NCI-H1417 (cell line): Measurements from ENCODE around the gene DISP2.

ENCODE experiments used
- DNase-seq, 3 experiments: peaks; one replicate each; lab custom pipeline; 2025; lab: John Stamatoyannopoulos, UW

The DISP2 gene, protein sequence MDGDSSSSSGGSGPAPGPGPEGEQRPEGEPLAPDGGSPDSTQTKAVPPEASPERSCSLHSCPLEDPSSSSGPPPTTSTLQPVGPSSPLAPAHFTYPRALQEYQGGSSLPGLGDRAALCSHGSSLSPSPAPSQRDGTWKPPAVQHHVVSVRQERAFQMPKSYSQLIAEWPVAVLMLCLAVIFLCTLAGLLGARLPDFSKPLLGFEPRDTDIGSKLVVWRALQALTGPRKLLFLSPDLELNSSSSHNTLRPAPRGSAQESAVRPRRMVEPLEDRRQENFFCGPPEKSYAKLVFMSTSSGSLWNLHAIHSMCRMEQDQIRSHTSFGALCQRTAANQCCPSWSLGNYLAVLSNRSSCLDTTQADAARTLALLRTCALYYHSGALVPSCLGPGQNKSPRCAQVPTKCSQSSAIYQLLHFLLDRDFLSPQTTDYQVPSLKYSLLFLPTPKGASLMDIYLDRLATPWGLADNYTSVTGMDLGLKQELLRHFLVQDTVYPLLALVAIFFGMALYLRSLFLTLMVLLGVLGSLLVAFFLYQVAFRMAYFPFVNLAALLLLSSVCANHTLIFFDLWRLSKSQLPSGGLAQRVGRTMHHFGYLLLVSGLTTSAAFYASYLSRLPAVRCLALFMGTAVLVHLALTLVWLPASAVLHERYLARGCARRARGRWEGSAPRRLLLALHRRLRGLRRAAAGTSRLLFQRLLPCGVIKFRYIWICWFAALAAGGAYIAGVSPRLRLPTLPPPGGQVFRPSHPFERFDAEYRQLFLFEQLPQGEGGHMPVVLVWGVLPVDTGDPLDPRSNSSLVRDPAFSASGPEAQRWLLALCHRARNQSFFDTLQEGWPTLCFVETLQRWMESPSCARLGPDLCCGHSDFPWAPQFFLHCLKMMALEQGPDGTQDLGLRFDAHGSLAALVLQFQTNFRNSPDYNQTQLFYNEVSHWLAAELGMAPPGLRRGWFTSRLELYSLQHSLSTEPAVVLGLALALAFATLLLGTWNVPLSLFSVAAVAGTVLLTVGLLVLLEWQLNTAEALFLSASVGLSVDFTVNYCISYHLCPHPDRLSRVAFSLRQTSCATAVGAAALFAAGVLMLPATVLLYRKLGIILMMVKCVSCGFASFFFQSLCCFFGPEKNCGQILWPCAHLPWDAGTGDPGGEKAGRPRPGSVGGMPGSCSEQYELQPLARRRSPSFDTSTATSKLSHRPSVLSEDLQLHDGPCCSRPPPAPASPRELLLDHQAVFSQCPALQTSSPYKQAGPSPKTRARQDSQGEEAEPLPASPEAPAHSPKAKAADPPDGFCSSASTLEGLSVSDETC (N-terminal part only)

DNA sequence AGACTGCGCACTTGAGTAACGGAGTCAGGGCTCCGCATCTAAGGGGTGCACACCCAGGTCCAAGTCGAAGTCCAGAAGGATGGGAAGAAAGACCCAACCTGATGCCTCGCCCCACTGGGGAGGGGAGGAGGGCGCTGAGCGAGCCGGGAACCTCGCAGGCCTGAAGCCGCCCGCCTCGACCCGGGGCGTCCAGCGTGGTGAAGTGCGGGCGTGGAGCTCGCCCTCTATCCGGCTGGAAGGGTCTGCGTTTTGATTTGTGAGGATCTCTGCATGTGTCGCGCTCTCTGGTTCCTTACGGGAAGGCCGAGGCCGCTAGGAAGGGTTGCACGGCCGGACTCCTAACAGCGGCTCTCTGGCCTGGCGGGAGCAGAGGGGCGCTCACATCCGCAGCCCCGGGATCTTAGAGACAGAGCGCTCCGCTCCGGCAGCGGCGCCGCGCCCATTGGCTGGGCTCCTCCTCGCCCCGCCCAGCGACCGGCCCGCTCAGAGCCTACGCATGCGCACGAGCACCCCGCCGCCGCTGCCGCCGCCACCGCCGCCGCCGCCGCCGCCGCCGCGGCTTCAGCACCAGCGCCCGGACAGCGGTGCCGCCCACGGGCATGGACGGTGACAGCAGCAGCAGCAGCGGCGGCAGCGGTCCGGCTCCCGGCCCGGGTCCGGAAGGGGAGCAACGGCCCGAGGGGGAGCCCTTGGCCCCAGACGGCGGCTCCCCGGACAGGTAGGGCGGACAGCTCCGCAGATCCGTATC lies at the start of gene DISP2:
DISP2 (plus strand) TSS at position 497 of the 748 bp plus-strand sequence; CDS start at position 600, 103 bp downstream.
- peak; percentile 78 to 85 (median 84) for DNase-seq

DNA sequence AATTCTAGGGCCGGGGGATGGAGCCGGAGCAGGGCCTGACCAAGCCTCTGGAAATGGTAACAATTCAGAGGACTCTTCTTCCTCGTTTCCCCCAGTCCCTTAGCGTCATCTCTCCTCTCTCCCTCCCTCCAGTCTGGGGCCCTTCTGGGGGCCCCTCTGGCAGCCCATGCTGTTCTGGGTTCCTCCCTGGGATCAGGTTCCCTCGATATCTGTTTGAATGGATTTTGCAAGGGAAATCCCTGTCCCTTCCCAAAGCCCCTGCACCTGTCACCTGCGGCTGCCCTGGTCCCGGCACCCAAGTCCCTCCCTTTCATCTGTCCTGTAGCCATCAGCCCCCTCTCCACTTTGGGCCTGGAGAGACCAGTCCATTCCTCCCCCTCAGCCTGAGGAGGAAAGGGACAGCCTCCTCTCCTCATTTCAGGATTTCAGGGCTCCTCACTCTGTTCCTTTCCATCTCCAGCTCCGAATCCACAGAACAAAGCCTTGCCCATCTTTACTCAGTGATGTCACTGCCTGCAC lies 48.6 kb upstream of the DISP2 start:
- DNase-seq, result no peak

DNA sequence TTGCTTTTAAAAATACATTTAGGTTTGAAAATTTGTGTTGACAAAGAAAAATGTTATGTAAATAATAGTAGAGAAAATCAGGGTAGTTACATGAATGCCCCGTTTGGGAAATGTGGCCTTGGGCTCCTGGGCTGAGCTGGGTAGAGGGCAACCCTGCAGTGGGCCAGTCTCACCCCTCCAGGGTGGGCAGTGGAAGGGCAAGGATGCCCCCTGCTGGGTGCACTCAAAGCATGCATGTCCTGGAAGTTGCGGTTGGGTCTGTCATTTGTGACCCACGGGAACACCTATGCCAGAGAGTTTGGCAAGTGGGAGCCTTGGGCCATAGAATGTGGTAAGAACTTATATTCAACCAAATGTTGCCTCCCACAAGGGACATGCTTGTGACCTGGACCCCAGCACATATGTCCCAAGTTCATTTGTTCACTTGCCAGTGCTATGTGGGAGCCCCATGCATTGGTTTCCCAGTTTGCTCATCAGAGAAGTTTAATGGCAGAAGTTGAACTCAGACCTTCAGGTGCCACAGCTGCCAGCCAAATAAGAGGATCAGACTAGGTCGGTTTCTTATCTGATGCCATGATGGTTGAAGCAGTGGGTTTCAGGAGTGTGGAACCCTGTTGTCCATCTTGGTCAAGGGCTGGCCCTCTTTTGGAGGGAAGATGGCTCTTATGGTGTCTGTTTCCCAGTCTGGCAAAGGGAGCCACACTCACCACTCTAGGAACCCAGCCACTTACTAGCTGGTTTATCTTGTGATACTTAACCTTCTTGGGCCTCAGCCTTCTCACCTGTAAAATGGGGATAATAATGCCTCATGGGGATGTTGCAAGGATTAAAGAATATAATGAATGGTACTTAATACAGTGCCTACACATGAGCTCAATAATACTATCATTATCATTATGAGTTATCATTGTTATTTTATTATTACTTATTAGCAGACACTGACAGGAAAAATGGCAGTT lies 47.7 kb upstream of the DISP2 start:
- peak; percentile 4 to 46 (median 14) for DNase-seq

DNA sequence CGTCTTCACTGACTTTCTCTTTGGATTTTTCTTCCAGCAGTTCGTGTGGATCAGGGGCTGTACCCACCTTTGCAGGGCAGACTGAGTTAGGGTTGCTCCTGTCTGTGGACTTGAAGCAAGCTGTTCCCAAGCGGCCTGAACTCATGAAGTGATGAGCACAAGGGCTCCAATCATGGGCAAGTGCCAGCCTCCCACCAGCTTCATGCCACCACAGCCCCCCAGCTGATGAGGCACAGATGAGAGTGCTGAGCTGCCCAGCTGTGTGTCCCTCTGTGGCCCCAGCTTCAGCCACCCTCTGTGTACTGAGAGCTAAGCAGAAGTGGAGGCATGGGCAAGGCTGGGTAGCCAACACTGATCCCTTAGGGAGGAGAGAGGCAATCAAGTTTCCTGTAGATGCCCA lies 47.0 kb upstream of the DISP2 start:
- DNase-seq, result no peak

DNA sequence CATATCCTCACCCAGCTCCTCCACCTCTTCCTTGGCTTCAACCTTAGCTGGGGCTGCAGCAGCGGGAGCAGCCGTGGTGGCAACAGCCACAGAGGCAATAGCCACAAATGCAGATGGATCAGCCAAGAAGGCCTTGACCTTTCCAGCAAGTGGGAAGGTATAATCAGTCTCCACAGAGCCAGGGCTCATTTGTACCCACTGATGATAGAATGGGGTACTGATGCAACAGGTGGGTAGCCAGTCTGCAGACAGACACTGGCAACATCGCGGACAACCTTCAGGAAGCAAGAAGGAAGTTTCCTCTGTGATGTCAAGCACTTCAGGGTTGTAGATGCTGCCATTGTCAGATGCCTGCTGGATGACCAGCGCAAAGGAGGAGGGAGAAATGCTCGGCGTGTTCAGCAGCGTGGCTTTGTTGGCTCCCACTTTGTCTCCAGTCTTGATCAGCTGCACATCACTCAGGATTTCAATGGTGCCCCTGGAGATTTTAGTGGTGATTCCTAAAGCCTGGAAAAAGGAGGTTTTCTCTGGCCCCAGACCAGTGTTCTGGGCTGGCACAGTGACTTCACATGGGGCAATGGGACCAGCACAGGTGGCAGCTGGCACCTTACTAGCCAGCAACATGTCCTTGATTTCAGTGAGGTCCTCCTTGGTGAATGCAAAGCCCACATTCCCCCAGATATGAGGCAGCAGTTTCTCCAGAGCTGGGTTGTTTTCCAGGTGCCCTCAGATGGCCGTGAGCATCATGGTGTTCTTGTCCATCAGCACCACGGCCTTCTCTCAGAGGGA lies 45.5 kb upstream of the DISP2 start:
- no peak for DNase-seq

DNA sequence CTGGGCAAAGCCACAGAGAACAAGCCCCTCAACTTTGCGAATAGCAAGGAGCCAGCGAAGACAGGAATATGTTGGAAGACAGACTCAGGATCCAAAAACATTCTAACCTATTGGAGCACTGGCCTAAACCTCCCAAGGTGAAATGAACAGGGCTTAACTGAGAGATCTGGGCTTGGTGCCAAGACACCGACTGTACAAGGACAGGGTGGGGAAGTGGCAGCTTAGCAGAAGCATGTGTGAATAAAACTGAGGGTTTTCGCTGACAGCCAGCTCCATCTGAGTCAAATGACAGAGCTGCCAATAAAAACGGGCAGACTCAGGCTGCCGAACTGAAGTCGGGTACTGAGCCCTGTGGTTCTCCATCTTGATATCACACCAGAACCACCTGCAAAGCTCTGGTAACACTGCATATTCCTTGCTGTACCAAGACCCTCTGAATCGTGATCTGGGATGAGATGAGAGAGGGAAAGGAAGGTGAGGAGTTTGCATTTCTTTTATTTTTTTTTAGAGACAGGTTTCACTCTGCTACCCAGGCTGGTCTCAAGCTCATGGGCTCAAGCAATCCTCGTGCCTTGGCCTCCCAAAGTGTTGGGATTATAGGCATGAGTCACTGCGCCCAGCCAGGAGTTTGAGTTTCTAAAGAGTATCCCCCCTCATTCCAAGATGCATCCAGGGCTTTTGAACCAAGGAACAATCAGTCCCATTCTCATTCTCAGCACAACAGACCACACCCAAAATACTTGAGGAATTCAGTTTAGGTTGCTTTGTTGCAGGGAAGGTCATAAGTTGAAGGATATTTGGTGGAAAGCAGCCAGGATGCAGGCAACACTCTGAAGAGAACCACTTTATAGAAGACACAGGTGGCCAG lies 44.3 kb upstream of the DISP2 start:
- peak; percentile 45 to 85 (median 82) for DNase-seq

DNA sequence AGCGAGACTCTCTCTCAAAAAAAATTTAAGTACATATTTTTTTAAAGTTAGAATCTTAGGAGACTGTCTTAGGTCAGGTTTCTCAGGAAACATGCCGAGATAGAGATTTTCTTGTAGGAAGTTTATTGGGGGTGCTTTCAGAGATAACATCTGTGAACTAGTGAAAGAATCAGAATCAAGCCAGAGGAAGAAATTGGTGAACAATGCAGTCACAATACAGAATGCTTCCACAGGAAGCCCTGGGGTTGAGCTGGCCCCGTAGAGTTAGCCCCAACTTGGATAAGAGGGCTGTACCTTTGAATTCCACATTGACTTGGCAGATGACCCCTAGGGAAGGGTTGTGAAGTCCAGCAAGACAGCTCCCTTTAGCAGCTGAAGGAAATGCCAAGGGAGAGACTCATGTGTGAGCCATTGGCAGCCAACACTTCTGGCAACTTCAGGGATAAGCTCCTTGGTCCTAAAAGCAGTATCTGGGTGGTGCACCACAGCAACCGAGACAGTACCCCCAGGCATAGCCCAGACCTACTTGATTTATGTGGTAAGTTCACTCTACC lies 43.2 kb upstream of the DISP2 start:
- DNase-seq, result no peak

DNA sequence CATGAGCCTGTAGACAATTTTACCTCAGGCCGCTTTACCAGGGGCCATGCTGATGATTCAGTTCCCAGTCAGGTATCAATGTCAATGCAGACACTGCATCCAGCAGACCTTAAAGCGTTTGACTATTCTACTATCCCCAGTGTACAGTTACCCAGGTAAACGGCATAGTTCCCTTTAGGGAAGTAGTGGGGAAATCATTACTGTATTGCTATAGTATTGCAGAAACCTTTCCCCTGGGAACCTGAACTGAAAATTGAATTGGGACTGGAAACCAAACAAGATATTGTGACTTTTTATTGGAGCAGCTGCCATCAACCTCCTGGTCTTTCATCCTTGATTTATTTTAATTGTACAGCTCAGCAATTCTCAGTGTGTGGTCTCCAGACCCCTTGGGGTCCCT lies 41.1 kb upstream of the DISP2 start:
- DNase-seq, result peak in 1 of 3 experiments; percentile 17

DNA sequence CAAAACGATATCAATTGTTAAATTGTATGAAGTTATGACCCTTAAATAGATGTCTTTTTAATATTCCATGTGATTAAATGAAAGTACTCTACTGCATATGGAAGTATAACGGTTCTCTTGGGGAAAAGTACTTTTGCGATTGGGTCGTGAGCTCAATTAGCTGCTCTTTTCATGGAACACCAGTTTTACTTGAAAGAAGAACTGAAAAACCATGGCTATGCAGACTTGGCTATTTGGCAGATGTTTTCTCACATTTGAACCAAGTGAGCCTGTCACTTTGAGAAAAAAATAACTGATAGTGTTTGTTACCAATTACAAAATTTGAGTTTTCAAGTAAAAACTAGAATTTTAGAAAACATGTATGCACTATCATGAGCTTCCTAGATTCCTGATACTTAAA lies 40.4 kb upstream of the DISP2 start:
- DNase-seq, result no peak

DNA sequence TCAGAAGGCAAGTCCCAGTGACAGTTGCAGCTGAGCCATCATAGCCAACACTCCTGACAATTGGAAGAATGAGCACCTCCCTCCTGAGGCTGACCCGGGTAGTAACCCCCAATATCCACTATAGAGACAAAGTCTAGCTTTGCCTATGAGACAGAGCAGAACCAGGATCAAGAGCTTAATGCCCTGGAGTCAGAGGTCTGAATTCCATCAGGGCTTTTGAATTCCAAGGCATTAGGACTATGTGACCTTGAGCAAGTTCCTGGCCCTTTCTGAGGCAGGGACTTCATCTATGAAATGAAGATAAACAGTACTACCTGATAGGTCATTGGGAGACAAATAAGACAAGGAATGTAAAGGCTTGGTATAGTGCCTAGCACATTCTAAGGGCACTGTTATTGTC lies 37.6 kb upstream of the DISP2 start:
- DNase-seq, result no peak

DNA sequence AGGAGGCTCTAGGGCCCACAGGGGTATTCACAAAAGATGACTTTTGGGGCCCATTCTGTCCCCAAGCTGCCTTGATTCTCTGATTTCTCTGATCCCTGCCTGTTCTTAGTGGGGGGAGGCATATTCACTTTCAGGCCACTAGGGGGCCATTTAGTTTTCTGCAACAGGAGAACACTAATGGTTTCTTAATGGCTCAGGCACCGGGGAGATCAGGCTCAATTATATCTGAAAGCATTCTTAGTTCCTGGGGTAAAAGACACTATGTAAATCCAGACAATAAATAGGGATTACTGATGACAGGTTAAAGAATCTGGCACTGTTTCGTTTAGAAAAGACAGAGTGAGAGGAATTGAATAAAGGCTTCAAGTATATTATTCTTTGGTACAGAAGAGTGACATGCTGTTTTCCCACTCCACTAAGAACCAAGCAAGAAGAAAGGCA lies 37.1 kb upstream of the DISP2 start:
- peak; percentile 28 to 70 (median 61) for DNase-seq

DNA sequence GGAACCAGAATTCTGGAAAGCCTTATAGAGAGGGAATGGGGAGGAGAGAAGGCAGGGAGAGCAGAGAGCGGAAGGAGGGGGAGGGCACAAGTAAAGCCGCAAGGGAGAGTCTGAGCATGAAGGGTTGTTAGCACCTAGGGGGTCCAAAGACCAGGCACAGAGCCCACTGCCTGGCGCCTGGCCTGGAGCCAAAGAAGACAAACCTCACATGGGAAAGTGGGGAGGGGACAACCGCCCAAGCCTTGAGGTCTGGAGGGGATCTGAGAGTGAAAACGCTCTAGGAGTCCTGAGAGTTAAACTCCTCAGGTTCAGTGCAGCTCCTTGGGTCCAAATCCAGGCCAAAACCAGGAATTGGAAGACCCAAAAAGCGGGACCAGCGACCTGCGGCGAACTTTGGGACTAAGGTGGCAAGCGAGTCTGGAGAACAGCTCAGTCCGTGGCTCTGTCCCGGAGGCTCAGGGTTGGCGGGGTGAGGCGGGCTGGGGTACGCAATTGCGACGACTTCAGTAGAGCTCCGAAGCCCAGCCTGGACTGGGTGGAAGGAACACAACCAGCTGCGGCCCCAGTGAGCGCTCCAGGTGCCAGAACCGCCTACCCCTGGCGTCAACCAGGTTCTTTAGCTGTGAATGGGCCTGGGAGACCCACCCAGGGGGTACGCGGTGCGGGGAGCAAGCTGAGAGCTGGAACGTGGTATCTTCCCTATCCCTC lies 35.3 kb upstream of the DISP2 start:
- peak in 2 of 3 experiments; percentile 27 to 37 for DNase-seq

DNA sequence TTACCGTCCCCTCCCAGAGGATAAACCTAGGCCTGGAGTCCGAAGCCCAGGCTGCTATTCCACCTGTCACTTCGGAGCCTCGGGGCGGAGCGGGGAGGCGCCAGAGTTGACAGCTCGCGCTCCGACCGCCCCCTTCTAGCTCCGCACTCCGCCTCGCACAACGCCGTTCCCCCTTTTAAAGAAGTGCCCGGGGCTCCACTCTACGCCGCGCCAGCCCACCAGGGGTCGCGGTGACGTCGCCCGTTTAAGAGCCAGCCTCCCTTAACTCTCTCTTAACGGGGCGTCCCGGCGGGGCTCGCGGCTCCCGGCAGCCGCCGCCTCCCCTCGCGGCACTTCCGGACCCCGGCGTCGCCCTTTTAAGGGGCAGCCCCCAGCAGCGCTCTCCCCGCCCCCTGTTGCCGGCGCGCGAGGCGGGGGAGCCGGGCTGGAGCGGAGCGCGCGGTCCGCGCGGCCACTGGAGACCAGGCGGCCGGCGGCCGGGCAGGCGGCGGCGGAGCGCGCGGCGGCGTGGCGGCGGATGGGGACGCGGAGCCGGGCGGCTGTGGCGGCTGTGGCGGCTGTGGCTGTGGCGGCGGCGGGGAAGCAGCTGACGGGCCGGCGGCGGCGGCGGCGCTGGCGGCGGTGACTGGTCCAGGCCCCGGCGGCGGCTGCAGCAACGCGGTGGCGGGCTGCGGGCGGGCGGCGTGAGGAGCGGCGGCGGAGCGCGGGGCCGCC lies 34.6 kb upstream of the DISP2 start, which contains the start of gene INAFM2:
INAFM2 (plus strand) TSS at position 454 of the 714 bp plus-strand sequence. CDS start 364 bp downstream, outside the sequence.
- peak; percentile 83 to 89 (median 86) for DNase-seq

DNA sequence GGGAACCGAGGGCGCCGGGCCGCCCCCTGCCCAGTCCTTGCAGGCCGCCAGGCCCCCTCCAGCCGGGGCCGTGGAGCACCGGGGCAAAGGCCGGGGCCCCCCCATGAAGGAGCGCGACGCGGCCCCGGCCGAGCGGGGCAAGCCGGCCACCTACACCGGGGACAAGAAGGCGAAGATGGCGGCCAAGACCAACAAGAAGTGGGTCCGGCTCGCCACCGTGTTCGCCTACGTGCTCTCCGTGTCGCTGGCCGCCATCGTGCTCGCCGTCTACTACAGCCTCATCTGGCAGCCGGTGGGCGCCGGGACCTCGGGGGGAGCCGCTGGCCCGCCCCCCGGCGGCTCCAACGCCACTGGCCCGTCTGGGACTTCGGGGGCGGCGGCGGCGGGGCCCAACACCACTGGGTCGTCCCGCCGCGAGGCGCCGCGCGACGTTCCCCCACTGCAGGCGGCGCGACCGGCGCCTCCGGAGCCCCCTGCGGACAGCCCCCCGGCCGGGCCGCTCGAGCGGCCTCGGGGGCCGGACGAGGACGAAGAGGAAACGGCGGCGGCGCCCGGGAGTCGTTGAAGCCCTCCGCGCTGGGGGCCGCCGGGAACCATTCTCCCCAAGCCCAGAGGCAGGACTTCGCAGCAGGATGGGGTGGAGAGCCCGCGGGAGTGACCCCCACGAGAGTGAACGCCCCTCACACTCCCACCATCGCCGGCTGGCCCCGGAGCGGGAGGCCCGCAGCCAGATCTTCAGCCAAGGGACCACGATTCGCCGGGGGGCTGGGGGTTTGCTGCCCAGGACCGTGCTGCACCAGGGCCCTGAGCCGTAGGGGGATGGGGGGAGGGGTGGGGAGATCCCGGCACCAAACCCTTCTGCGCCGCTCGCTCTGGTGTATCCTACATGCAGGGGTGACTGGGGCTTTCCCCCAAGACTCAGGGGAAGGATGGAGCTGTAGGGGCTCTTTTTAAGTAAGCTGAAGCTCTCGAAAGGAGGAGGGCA lies 33.8 kb upstream of the DISP2 start:
- DNase-seq, result peak; percentile 3 to 33 (median 31)

DNA sequence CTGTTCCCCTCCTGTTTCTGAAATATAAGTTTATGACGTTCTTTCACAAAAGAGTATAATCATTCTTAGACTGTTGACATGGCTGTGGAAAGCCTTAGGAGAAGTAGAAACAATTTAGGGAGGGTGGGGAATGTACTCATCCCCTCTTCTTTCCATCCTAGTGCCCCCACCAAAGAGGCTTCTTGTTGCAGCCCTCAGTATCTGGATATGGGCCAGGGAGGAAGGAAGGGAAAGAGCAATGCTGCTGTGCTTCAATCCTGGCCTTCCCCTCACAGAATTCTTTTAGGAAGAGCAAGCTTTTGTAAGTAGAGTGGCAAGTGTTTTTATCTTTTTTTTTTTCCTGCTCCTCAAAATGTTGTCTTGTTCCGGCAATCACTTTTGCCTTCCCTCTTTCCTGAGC lies 32.8 kb upstream of the DISP2 start:
- no peak for DNase-seq
